HL-60/S4 (cell line): Measurements from ENCODE around the gene ELL3.
"Not testable (repeated sequence)": the region's sequence is repeated elsewhere in the genome, so short reads cannot be mapped to it uniquely, and the experiment has no call there.

Source experiments
- in situ Hi-C: fragments of 300-500 bp; cut with MboI; formaldehyde crosslinking; loops from 2 replicates; pipeline ENCODE4 v1.14.3; 2022; ENCODE audit warnings: low sequenced_read_pairs

The ELL3 gene

DNA sequence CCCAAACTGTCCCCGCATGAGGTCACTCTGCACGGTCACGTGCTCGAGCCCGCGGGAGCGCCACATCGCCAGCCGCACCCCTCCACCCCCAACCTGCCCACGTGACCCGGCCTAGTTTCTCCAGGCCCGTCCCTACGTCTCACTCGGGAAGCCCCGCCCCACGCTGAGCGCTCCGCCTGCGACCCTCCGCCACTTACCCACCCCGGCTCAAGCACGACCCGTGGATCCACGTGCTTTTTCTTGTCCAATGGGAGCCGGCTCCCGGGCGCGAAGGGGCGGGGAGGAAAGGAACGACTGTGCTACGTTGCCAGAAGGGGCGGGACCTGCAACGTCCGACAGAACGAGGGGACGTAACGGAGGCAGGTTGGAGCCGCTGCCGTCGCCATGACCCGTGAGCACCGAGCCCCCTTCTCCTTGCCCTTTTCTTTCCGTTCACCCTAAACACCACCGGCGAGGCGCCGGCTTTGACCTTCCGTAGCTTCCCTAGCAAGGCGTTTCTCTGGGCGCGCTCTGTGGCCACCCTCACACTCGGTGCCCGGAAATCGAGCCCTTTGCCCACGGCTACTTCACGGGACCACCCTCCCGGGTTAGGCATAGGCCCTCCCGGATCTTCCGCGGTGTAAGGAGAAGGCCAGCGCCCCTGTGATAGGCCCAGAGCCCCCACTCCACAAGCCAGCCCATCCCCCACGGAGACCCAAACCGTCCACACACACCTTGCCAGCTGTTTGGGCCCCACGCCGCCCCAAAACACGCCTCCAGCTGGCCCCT lies 15.4 kb upstream of the ELL3 start, which contains the start of gene SERF2:
TSS of gene SERF2 (plus strand) at position 328 of the 768 bp plus-strand sequence. CDS start at position 385, 57 bp downstream.
- in situ Hi-C loops: no loop called here

- in situ Hi-C loops: no loop called here
Observed at GRCh38 chr15:43789409-43789808, 12.6 kb upstream of the ELL3 start.

GRCh38 chr15:43779016-43779415 lies 2.2 kb upstream of the ELL3 start:
- in situ Hi-C loops: no loop called here

DNA sequence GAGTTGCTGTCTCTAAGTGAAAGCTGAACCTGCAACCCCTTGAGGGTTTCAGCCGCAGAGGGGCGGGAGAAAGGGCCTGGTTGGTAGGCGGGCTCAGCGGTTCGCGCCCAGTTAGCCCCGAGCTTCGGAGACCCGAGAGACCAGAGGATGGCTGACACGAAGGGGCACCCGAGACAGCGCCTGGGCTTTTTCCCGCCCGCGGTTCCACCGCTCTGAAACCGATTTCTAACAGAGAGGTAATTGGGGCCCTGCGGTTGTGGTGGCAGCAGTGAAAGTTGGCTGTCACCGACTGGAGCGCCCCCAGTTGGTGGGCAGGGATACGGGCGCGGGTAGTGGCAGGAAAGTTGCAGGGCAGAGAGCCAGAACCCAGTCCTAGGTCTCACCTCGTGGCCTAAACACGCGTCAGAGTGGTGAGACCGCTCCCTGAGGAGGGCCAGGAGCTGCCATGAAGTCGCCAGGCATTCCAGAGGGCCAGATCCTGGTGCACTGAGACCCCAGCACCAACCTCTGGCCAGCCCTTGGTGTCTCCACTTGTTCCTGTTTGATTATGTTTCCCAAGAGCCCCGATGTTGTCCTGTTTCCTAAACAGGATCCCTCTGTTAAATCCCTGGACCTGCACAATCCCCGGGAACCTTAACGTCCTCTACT lies 625 bp upstream of the ELL3 start:
- in situ Hi-C loops: no loop called here

GRCh38 chr15:43776101-43776717 lies 557 bp downstream of the ELL3 start:
- in situ Hi-C loops: no loop called here

- in situ Hi-C loops: no loop called here
Observed at GRCh38 chr15:43775411-43775965, 1.3 kb downstream of the ELL3 start.

DNA sequence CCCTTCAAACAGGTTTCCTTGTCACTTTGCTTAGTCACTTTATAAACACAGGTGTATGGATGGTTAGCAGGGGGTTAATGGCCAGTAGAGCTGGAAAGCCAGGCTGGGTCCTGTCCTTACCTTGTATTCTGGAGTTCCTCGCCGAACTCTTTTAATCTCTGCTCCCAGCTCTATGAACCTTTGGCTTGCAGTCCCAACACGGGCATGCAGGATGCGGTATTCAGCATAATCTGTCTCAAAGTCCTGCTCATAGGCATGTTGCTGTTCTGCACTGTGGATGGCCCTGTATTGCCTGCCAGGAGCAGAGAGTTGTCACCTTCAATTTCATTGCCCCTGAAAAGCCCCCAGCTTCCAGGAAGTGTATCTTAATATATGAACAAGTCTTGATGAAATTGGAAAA lies 2.7 kb downstream of the ELL3 start:
- in situ Hi-C loops: no loop called here

DNA sequence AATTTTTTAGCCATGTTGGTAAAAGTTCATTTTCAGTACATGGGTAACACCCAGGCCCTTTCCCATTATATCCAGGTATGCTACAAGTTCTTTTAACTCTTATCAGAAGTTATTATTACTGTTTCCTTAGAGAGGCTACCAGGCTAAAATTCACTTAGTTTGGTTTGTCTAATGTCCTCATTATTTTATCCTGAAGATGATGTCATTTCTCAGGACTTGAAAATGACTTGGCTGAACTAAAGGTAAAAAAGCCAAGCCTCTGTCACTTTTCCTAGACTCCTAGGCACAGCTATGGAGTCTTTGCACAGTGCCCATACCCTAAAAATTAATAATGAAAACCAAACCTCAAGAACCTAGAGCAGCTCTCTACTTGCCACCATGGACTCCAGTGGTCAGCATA lies 4.1 kb downstream of the ELL3 start:
- in situ Hi-C loops: no loop called here

GRCh38 chr15:43771816-43772215 lies 5.0 kb downstream of the ELL3 start:
- in situ Hi-C loops: no loop called here

- in situ Hi-C loops: no loop called here
Observed at GRCh38 chr15:43769584-43770228, 7.1 kb downstream of the ELL3 start.

DNA sequence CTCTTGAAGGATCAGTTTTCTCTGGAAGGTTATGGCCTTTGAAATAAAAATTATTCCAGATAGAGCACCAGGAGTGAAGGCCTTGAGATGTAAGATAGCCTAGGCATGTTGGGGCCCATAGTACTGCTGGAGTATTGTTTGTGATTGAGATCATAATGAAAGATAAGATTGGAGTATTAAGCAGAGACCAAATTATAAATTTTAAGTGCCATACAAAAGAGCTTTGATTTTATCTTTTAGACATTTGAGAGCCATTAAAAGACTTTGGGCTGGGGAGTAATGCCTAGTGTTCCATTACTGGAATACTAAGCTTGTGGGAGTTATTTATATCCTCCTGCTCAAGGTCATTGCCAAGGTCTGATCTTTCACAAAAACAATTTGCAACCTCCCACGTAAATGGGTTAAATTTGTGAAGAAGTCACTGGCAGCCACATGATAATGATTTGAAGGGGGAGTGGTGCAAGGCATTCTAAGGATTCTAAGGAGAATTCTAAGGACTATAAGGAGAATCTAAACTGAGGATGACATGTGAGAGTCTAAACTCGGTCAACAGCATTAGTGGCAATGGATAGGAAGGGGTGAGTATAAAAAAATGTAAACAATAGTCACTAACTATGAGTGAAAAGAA lies 12.8 kb downstream of the ELL3 start:
- in situ Hi-C loops: no loop called here

GRCh38 chr15:43762824-43763223 lies 13.9 kb downstream of the ELL3 start:
- in situ Hi-C loops: no loop called here

- in situ Hi-C loops: no loop called here
Observed at GRCh38 chr15:43751885-43752284, 24.9 kb downstream of the ELL3 start.

DNA sequence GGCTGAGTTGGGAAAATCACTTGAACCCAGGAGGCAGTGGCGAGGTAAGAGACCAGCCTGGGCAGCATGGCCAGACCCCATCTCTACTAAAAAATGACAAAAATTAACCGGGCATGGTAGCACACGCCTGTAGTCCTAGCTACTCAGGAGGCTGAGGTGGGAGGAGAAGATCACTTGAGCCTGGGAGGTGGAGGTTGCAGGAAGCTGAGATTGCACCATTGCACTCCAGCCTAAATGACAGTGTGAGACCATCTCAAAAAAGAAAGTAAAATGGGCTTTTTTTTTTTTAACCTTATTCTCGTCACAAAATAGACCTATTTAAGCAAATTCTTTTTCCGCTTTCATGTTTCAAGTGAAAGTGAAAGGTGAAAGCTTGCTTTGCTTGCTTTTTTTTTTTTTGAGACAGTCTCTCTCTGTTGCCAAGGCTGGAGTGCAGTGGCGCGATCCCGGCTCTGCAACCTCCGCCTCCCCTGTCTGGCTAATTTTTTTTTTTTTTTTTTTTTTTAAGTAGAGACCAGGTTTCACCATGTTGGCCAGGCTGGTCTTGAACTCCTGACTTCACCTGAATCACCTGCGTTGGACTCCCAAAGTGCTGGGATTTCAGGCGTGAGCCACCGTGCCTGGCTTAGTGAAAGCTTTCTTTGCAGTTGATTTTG lies 26.9 kb downstream of the ELL3 start:
- in situ Hi-C loops: no loop called here

DNA sequence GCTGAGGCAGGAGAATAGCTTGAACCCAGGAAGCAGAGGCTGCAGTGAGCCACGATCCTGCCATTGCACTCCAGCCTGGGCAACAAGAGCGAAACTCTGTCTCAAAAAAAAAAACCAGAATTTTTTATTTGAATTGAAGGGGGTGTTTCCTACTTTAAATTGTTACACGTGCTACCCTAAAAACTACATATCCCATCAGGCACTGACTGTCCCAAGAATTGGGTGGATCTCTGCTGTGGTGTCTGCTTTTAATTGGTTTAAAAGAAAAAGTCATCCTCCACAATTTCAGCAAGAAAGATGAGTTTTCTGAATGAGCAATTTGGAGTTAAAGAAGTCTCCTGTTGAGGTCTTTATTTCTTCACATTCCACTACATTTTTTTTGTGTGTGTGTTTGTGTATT lies 28.4 kb downstream of the ELL3 start:
- in situ Hi-C loops: no loop called here

DNA sequence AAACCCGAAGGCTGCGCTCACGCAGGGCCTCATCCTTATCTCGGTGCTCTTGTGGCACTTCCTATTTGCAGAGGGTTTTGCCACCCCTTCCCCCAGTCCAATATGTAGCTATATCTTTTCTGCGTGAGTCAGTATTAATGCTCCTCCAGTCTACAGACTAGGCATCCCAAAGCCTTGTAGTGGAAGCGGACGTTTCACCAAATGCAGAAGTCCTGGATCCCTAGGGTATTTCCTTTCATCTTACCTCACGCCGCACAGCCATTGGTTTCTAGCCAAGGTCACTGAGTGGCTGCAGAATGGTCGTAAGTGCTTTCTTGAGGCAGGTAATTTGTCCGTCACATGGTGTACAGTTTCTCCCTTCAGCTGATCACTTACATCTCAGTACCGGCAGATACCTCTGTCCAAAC lies 29.9 kb downstream of the ELL3 start:
- in situ Hi-C loops: not testable (repeated sequence)

- in situ Hi-C loops: not testable (repeated sequence)
Observed at GRCh38 chr15:43746245-43746902, 30.4 kb downstream of the ELL3 start, which contains the start of gene PDIA3. Gene PDIA3 (plus strand): TSS chr15:43746438. CDS start chr15:43746540, 102 bp downstream.

- in situ Hi-C loops: no loop called here
Observed at GRCh38 chr15:43735416-43735815, 41.4 kb downstream of the ELL3 start.

DNA sequence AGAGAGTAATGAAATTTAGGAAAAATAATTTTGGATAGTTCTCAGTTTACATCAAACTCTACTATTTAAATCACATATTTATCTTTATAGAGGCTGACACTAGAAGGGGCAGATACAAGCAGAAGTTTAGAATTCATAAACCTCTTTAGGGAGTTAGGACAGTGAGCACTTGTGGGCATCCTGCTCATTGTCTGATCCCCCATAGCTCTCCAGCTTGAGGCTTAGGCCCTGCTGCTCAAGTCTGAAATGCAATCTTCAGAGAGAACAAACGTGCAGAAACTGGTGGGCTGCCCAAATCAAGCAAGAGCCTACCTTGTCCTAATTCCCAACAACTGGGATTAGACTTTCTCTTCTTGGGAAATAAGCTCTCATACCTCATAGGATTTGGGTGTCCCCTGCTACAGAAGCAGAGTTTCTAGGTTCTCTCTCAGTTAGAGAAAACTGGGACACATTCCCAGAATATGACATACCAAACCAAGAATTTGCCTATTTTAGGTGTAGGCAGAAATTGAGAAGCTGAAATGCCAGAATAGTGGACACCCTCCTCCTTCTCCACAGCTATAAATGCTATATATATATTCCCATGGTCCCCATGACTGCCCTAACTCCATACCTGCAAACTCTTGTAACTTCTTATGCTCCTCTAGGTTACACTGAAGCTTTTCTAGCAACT lies 48.6 kb downstream of the ELL3 start:
- in situ Hi-C loops: not testable (repeated sequence)
